ENCODE data around the gene NIM1K. TPM values are rescaled to one million over a fixed set of nuclear protein-coding genes. Genes with fewer than 3 reads are reported as not detected.
"Not testable (repeated sequence)": the region's sequence is repeated elsewhere in the genome, so short reads cannot be mapped to it uniquely, and the experiment has no call there.

NIM1K gene
- total RNA-seq, 1 donor from 2014 or later, result 0.67 TPM

- Mint-ChIP-seq H3K36me3 (ENCODE audit: low read depth) (peaks cover 1% of the 10 kb centered on the region), H3K4me1 (ENCODE audit: low read depth) (no peaks in the 10 kb centered on the region), H3K4me3 (ENCODE audit: unreplicated experiment) (no peak overlapping the region), H3K27ac (ENCODE audit: unreplicated experiment) (no peak overlapping the region), H3K27me3 (ENCODE audit: low read depth) (peaks cover 49% of the 10 kb centered on the region), H3K9me3 (ENCODE audit: low read depth) (peaks cover 2% of the 10 kb centered on the region)
- TF ChIP-seq CTCF (IDR thresholded peaks at IDR 0.05), result no peak
- DNase-seq (ENCODE audit: low spot score), result no peak
Observed at GRCh38 chr5:43258116-43258515, 66.1 kb downstream of the NIM1K start.

GRCh38 chr5:43262269-43262668 lies 70.2 kb downstream of the NIM1K start:
- not testable (repeated sequence) for H3K27ac Mint-ChIP-seq (ENCODE audit: unreplicated experiment); H3K4me1 Mint-ChIP-seq (ENCODE audit: low read depth); H3K36me3 Mint-ChIP-seq (ENCODE audit: low read depth); H3K4me3 Mint-ChIP-seq (ENCODE audit: unreplicated experiment); DNase-seq (ENCODE audit: low spot score)
- peaks cover 55% of the 10 kb centered on the region for H3K27me3 Mint-ChIP-seq (ENCODE audit: low read depth)
- peaks cover 15% of the 10 kb centered on the region for H3K9me3 Mint-ChIP-seq (ENCODE audit: low read depth)

- Mint-ChIP-seq H3K4me3 (ENCODE audit: unreplicated experiment) (no peak overlapping the region), H3K27me3 (ENCODE audit: low read depth) (peaks cover 48% of the 10 kb centered on the region), H3K27ac (ENCODE audit: unreplicated experiment) (no peak overlapping the region), H3K9me3 (ENCODE audit: low read depth) (peaks cover 22% of the 10 kb centered on the region), H3K36me3 (ENCODE audit: low read depth) (no peaks in the 10 kb centered on the region), H3K4me1 (ENCODE audit: low read depth) (no peaks in the 10 kb centered on the region)
- no peak for TF ChIP-seq CTCF (IDR thresholded peaks at IDR 0.05)
- DNase-seq (ENCODE audit: low spot score), result no peak
Observed at GRCh38 chr5:43268188-43268820, 76.3 kb downstream of the NIM1K start.

GRCh38 chr5:43270645-43271044 lies 78.6 kb downstream of the NIM1K start:
- Mint-ChIP-seq H3K27ac (ENCODE audit: unreplicated experiment) (no peak overlapping the region), H3K4me3 (ENCODE audit: unreplicated experiment) (no peak overlapping the region), H3K27me3 (ENCODE audit: low read depth) (peaks cover 31% of the 10 kb centered on the region), H3K9me3 (ENCODE audit: low read depth) (peaks cover 17% of the 10 kb centered on the region), H3K4me1 (ENCODE audit: low read depth) (no peaks in the 10 kb centered on the region), H3K36me3 (ENCODE audit: low read depth) (no peaks in the 10 kb centered on the region)
- no peak for TF ChIP-seq CTCF (IDR thresholded peaks at IDR 0.05)
- no peak for DNase-seq (ENCODE audit: low spot score)

- no peaks in the 10 kb centered on the region for H3K4me1 Mint-ChIP-seq (ENCODE audit: low read depth)
- no peaks in the 10 kb centered on the region for H3K36me3 Mint-ChIP-seq (ENCODE audit: low read depth)
- no peak for TF ChIP-seq CTCF (IDR thresholded peaks at IDR 0.05)
- H3K9me3 Mint-ChIP-seq (ENCODE audit: low read depth), result peaks cover 7% of the 10 kb centered on the region
- H3K27me3 Mint-ChIP-seq (ENCODE audit: low read depth), result peaks cover 30% of the 10 kb centered on the region
- DNase-seq (ENCODE audit: low spot score), result no peak
- no peak overlapping the region for H3K4me3 Mint-ChIP-seq (ENCODE audit: unreplicated experiment)
- no peak overlapping the region for H3K27ac Mint-ChIP-seq (ENCODE audit: unreplicated experiment)
Observed at GRCh38 chr5:43273552-43273951, 81.5 kb downstream of the NIM1K start.

GRCh38 chr5:43274435-43275114 lies 82.5 kb downstream of the NIM1K start:
- Mint-ChIP-seq H3K27ac (ENCODE audit: unreplicated experiment) (no peak overlapping the region), H3K27me3 (ENCODE audit: low read depth) (peaks cover 28% of the 10 kb centered on the region), H3K4me3 (ENCODE audit: unreplicated experiment) (no peak overlapping the region), H3K36me3 (ENCODE audit: low read depth) (no peaks in the 10 kb centered on the region), H3K9me3 (ENCODE audit: low read depth) (peaks cover 5% of the 10 kb centered on the region), H3K4me1 (ENCODE audit: low read depth) (no peaks in the 10 kb centered on the region)
- TF ChIP-seq CTCF (IDR thresholded peaks at IDR 0.05), result no peak
- no peak for DNase-seq (ENCODE audit: low spot score)

Measured in chondrocyte (in vitro differentiated cells).